Upper lobe of left lung (tissue), 6 donors: Measurements from ENCODE around the gene ATL2. TPM values are rescaled to one million over a fixed set of nuclear protein-coding genes. Genes with fewer than 3 reads are reported as not detected.

Experiments used
- ATAC-seq, 2 donors: fragments of 200-7000 bp; cut with Tn5 transposase; one replicate each; pipeline ENCODE4 v1.9.1; 2022; ENCODE audit warnings: mild to moderate bottlenecking in 2 of 2, moderate library complexity in 2 of 2; ENCODE audit not compliant: low FRiP score in 2 of 2
- DNase-seq, 2 donors: peaks; one replicate each; pipeline ENCODE4 v3.0.0-alpha.2; 2019 to 2020
- H3K27ac ChIP-seq, 4 donors: fragments of 200-600 bp; sonication (generic); one replicate each; pipeline ENCODE4 v1.5.1; 2016 to 2019
- H3K27me3 ChIP-seq, 4 donors: fragments of 200-600 bp; sonication (generic); one replicate each; pipeline ENCODE4 v1.5.1; 2017 to 2019
- H3K36me3 ChIP-seq, 4 donors: fragments of 200-600 bp; sonication (generic); one replicate each; pipeline ENCODE4 v1.5.1; 2016 to 2019
- H3K4me1 ChIP-seq, 4 donors: fragments of 200-600 bp; sonication (generic); one replicate each; pipeline ENCODE4 v1.5.1; 2018 to 2019
- H3K4me3 ChIP-seq, 4 donors: fragments of 200-600 bp; sonication (generic); one replicate each; pipeline ENCODE4 v1.5.1; 2017 to 2019; ENCODE audit warnings: mild to moderate bottlenecking in 2 of 4, moderate library complexity in 1 of 4
- H3K9me3 ChIP-seq, 4 donors: fragments of 200-600 bp; sonication (generic); one replicate each; pipeline ENCODE4 v1.5.1; 2018 to 2019
- CTCF ChIP-seq, 6 experiments: fragments of 450-650 bp in 4 of 6; fragments of 200-600 bp in 2 of 6; sonication (generic) in 2 of 6; IDR thresholded peaks; one replicate each; pipeline ENCODE4 v1.5.1; 2016 to 2019; ENCODE audit warnings: antibody characterized with exemption in 6 of 6
- EP300 ChIP-seq, 4 donors: sonication (generic); formaldehyde crosslinking; IDR thresholded peaks; one replicate each; pipeline ENCODE4 v1.5.1; 2017; ENCODE audit warnings: antibody characterized with exemption in 4 of 4, control low read depth in 2 of 4
- POLR2A ChIP-seq, 4 donors: fragments of 450-650 bp; IDR thresholded peaks; one replicate each; pipeline ENCODE4 v1.5.1; 2016 to 2017; ENCODE audit warnings: antibody characterized with exemption in 4 of 4, mild to moderate bottlenecking in 2 of 4
- POLR2AphosphoS5 ChIP-seq, 2 donors: sonication (generic); formaldehyde crosslinking; IDR thresholded peaks; one replicate each; pipeline ENCODE4 v1.5.1; 2017; ENCODE audit warnings: antibody characterized with exemption in 2 of 2
- WGBS, 2 donors: methylation state at CpG; one replicate each; pipeline ENCODE4 v1.1.5; 2017 to 2018; 5-methylcytosine and 5-hydroxymethylcytosine counted together
- total RNA-seq, 6 donors: library from RNA; depleted of rRNA in 4 of 6; stranded (reverse); fragments of >200 nt in 4 of 6; gene quantifications; one replicate each; pipeline versions ENCODE4 v1.1.0 to v1.2.1, GENCODE V29; 2016 to 2021
- donor health status: DM: no; HTN: no; CAD: no; lungs with moderate emphysema.
- donor health status: DM: no; HTN: yes; CAD: no; lungs with severe emphysema.

ATL2 gene
- total RNA-seq, 6 donors from 2014 or later, result 43.9 to 150 (median 68.1) TPM

- DNase-seq, result no peak
- Histone ChIP-seq H3K9me3 (no peaks in the 10 kb centered on the region), H3K36me3 (peaks cover 0 to 5% (median 3%) of the 10 kb centered on the region in 4 donors), H3K27me3 (no peaks in the 10 kb centered on the region), H3K27ac (no peak overlapping the region), H3K4me1 (peaks cover 0 to 7% (median 0%) of the 10 kb centered on the region in 4 donors), H3K4me3 (no peak overlapping the region)
- TF ChIP-seq POLR2AphosphoS5 (IDR thresholded peaks at IDR 0.05), result no peak
- no peak for TF ChIP-seq CTCF (IDR thresholded peaks at IDR 0.05)
- no peak for TF ChIP-seq POLR2A (IDR thresholded peaks at IDR 0.05)
- TF ChIP-seq EP300 (IDR thresholded peaks at IDR 0.05), result no peak
- no peak for ATAC-seq
- WGBS, 2 donors, result 87 to 97% methylated on average over 2 of the region's 2 CpGs
These were observed 23.7 kb downstream of the ATL2 start for GRCh38 chr2:38353402-38353801.

- peaks cover 0 to 3% (median 1%) of the 10 kb centered on the region in 4 donors for H3K36me3 ChIP-seq
- H3K9me3 ChIP-seq, result no peaks in the 10 kb centered on the region
- ATAC-seq (no peak), DNase-seq (no peak)
- no peaks in the 10 kb centered on the region for H3K27me3 ChIP-seq
- TF ChIP-seq POLR2A (IDR thresholded peaks at IDR 0.05) (no peak), EP300 (IDR thresholded peaks at IDR 0.05) (no peak), CTCF (IDR thresholded peaks at IDR 0.05) (no peak), POLR2AphosphoS5 (IDR thresholded peaks at IDR 0.05) (no peak)
- peaks cover 0 to 7% (median 0%) of the 10 kb centered on the region in 4 donors for H3K4me1 ChIP-seq
- H3K4me3 ChIP-seq, result no peak overlapping the region
- no peak overlapping the region for H3K27ac ChIP-seq
These were observed 24.7 kb downstream of the ATL2 start for GRCh38 chr2:38352336-38352735.

GRCh38 chr2:38345323-38346038, 31.6 kb downstream of the ATL2 start:
- Histone ChIP-seq H3K27ac (no peak overlapping the region), H3K27me3 (no peaks in the 10 kb centered on the region), H3K4me1 (no peaks in the 10 kb centered on the region), H3K36me3 (peaks cover 6 to 27% (median 11%) of the 10 kb centered on the region in 4 donors), H3K9me3 (no peaks in the 10 kb centered on the region), H3K4me3 (no peak overlapping the region)
- no peak for DNase-seq
- WGBS, 2 donors, result 92 to 95% methylated on average over 5 of the region's 5 CpGs
- no peak for ATAC-seq
- TF ChIP-seq POLR2AphosphoS5 (IDR thresholded peaks at IDR 0.05) (no peak), POLR2A (IDR thresholded peaks at IDR 0.05) (no peak), EP300 (IDR thresholded peaks at IDR 0.05) (no peak), CTCF (IDR thresholded peaks at IDR 0.05) (no peak)

- Histone ChIP-seq H3K4me1 (no peaks in the 10 kb centered on the region), H3K9me3 (no peaks in the 10 kb centered on the region), H3K27me3 (no peaks in the 10 kb centered on the region), H3K27ac (no peak overlapping the region), H3K36me3 (peaks cover 6 to 27% (median 11%) of the 10 kb centered on the region in 4 donors), H3K4me3 (no peak overlapping the region)
- DNase-seq (no peak), ATAC-seq (no peak)
- no peak for TF ChIP-seq POLR2A (IDR thresholded peaks at IDR 0.05)
- no peak for TF ChIP-seq CTCF (IDR thresholded peaks at IDR 0.05)
- TF ChIP-seq POLR2AphosphoS5 (IDR thresholded peaks at IDR 0.05), result no peak
- no peak for TF ChIP-seq EP300 (IDR thresholded peaks at IDR 0.05)
- WGBS, 2 donors, result 88 to 96% methylated on average over 3 of the region's 3 CpGs
These were observed 32.3 kb downstream of the ATL2 start for GRCh38 chr2:38344813-38345212.

- ATAC-seq (no peak), DNase-seq (no peak)
- Histone ChIP-seq H3K27me3 (no peaks in the 10 kb centered on the region), H3K27ac (no peak overlapping the region), H3K36me3 (peaks cover 6 to 42% (median 11%) of the 10 kb centered on the region in 4 donors), H3K4me1 (no peaks in the 10 kb centered on the region), H3K9me3 (no peaks in the 10 kb centered on the region), H3K4me3 (no peak overlapping the region)
- WGBS, 2 donors, result 93 to 97% methylated on average over 3 of the region's 3 CpGs
- TF ChIP-seq POLR2A (IDR thresholded peaks at IDR 0.05) (no peak), POLR2AphosphoS5 (IDR thresholded peaks at IDR 0.05) (no peak), CTCF (IDR thresholded peaks at IDR 0.05) (no peak), EP300 (IDR thresholded peaks at IDR 0.05) (no peak)
These were observed 33.9 kb downstream of the ATL2 start for GRCh38 chr2:38343212-38343611.
